Measurements from ENCODE around the gene MBP.

Gene MBP

GRCh38 chr18:77144451-77145118, 12.0 kb upstream of the MBP start:
- Histone ChIP-seq H3K9me3 (ENCODE audit: control extremely low read depth in 1 of 5, control insufficient read depth in 4 of 5, insufficient read depth in 2 of 5, low read depth in 1 of 5, low read length in 4 of 5) (peaks cover 0 to 15% (median 7%) of the 10 kb centered on the region in 5 experiments), H3K36me3 (ENCODE audit: control insufficient read depth in 4 of 4, insufficient read depth in 4 of 4, low read length in 3 of 4) (no peaks in the 10 kb centered on the region), H3K27me3 (replicated peaks in 2 of 5; ENCODE audit: control insufficient read depth in 4 of 5, insufficient read depth in 5 of 5, low read length in 4 of 5) (no peaks in the 10 kb centered on the region), H3K27ac (ENCODE audit: insufficient read depth in 1 of 2, low read depth in 1 of 2, low read length in 2 of 2, poor library complexity in 1 of 2, severe bottlenecking in 2 of 2) (no peak overlapping the region), H3K4me1 (ENCODE audit: control extremely low read depth in 1 of 4, control insufficient read depth in 4 of 4, insufficient read depth in 4 of 4, low read length in 3 of 4) (peaks cover 0 to 39% (median 17%) of the 10 kb centered on the region in 4 experiments), H3K4me3 (ENCODE audit: control insufficient read depth in 1 of 7, extremely low read depth in 1 of 7, insufficient read depth in 4 of 7, low read depth in 2 of 7, low read length in 6 of 7) (no peak overlapping the region)
- ChIA-PET CTCF (interaction anchor here (0.8 to 1.8 kb wide), 6 partner anchors 8 to 74 kb away, joined by 3 to 8 read pairs (median 4); no protein-coding TSS in a partner anchor), POLR2A (interaction anchor here (0.6 kb wide), 1 partner anchor 94 kb away, joined by 3 read pairs; no protein-coding TSS in a partner anchor)
- DNase-seq: no peak
- 95% methylated on average over 6 of the region's 6 CpGs for WGBS (ENCODE audit: insufficient coverage)

- WGBS (ENCODE audit: insufficient coverage): 100% methylated on average over 2 of the region's 2 CpGs
- Histone ChIP-seq H3K27me3 (replicated peaks in 2 of 5; ENCODE audit: control insufficient read depth in 4 of 5, insufficient read depth in 5 of 5, low read length in 4 of 5) (no peaks in the 10 kb centered on the region), H3K36me3 (ENCODE audit: control insufficient read depth in 4 of 4, insufficient read depth in 4 of 4, low read length in 3 of 4) (no peaks in the 10 kb centered on the region), H3K4me3 (ENCODE audit: control insufficient read depth in 1 of 7, extremely low read depth in 1 of 7, insufficient read depth in 4 of 7, low read depth in 2 of 7, low read length in 6 of 7) (no peak overlapping the region), H3K9me3 (ENCODE audit: control extremely low read depth in 1 of 5, control insufficient read depth in 4 of 5, insufficient read depth in 2 of 5, low read depth in 1 of 5, low read length in 4 of 5) (peaks cover 0 to 15% (median 7%) of the 10 kb centered on the region in 5 experiments), H3K27ac (ENCODE audit: insufficient read depth in 1 of 2, low read depth in 1 of 2, low read length in 2 of 2, poor library complexity in 1 of 2, severe bottlenecking in 2 of 2) (no peak overlapping the region), H3K4me1 (ENCODE audit: control extremely low read depth in 1 of 4, control insufficient read depth in 4 of 4, insufficient read depth in 4 of 4, low read length in 3 of 4) (peaks cover 0 to 39% (median 17%) of the 10 kb centered on the region in 4 experiments)
- ChIA-PET POLR2A (interaction anchor here (0.6 kb wide), 1 partner anchor 75 kb away, joined by 3 read pairs; no protein-coding TSS in a partner anchor), CTCF (interaction anchor here (0.8 to 1.8 kb wide), 9 partner anchors 9 to 144 kb away, joined by 3 to 8 read pairs (median 4); no protein-coding TSS in a partner anchor)
- DNase-seq: no peak
Observed at GRCh38 chr18:77144046-77144445, 11.5 kb upstream of the MBP start.

- no peak for DNase-seq
- 100% methylated on average over 2 of the region's 2 CpGs for WGBS (ENCODE audit: insufficient coverage)
- Histone ChIP-seq H3K4me3 (ENCODE audit: control insufficient read depth in 1 of 7, extremely low read depth in 1 of 7, insufficient read depth in 4 of 7, low read depth in 2 of 7, low read length in 6 of 7) (no peak overlapping the region), H3K27ac (ENCODE audit: insufficient read depth in 1 of 2, low read depth in 1 of 2, low read length in 2 of 2, poor library complexity in 1 of 2, severe bottlenecking in 2 of 2) (no peak overlapping the region), H3K27me3 (replicated peaks in 2 of 5; ENCODE audit: control insufficient read depth in 4 of 5, insufficient read depth in 5 of 5, low read length in 4 of 5) (no peaks in the 10 kb centered on the region), H3K9me3 (ENCODE audit: control extremely low read depth in 1 of 5, control insufficient read depth in 4 of 5, insufficient read depth in 2 of 5, low read depth in 1 of 5, low read length in 4 of 5) (peaks cover 0 to 15% (median 7%) of the 10 kb centered on the region in 5 experiments), H3K4me1 (ENCODE audit: control extremely low read depth in 1 of 4, control insufficient read depth in 4 of 4, insufficient read depth in 4 of 4, low read length in 3 of 4) (peaks cover 0 to 39% (median 17%) of the 10 kb centered on the region in 4 experiments), H3K36me3 (ENCODE audit: control insufficient read depth in 4 of 4, insufficient read depth in 4 of 4, low read length in 3 of 4) (no peaks in the 10 kb centered on the region)
- POLR2A ChIA-PET: no interaction called here
- CTCF ChIA-PET: interaction anchor here (0.8 to 1.4 kb wide), 4 partner anchors 9 to 143 kb away, joined by 3 to 4 read pairs (median 4); no protein-coding TSS in a partner anchor
Observed at GRCh38 chr18:77143196-77143595, 10.6 kb upstream of the MBP start.

GRCh38 chr18:77141401-77142118, 9.0 kb upstream of the MBP start:
- H3K9me3 ChIP-seq (ENCODE audit: control extremely low read depth in 1 of 5, control insufficient read depth in 4 of 5, insufficient read depth in 2 of 5, low read depth in 1 of 5, low read length in 4 of 5): peaks cover 0 to 15% (median 7%) of the 10 kb centered on the region in 5 experiments
- POLR2A ChIA-PET: no interaction called here
- H3K27me3 ChIP-seq (replicated peaks in 2 of 5; ENCODE audit: control insufficient read depth in 4 of 5, insufficient read depth in 5 of 5, low read length in 4 of 5): no peaks in the 10 kb centered on the region
- WGBS (ENCODE audit: insufficient coverage): 95% methylated on average over 7 of the region's 8 CpGs
- H3K36me3 ChIP-seq (ENCODE audit: control insufficient read depth in 4 of 4, insufficient read depth in 4 of 4, low read length in 3 of 4): no peaks in the 10 kb centered on the region
- DNase-seq: no peak
- no peak overlapping the region for H3K4me3 ChIP-seq (ENCODE audit: control insufficient read depth in 1 of 7, extremely low read depth in 1 of 7, insufficient read depth in 4 of 7, low read depth in 2 of 7, low read length in 6 of 7)
- H3K27ac ChIP-seq (ENCODE audit: insufficient read depth in 1 of 2, low read depth in 1 of 2, low read length in 2 of 2, poor library complexity in 1 of 2, severe bottlenecking in 2 of 2): no peak overlapping the region
- CTCF ChIA-PET: interaction anchor here (1.0 to 2.0 kb wide), 6 partner anchors 9 to 114 kb away, joined by 3 to 8 read pairs (median 4); partner anchors contain the start of gene MBP
- peaks cover 0 to 29% (median 15%) of the 10 kb centered on the region in 4 experiments for H3K4me1 ChIP-seq (ENCODE audit: control extremely low read depth in 1 of 4, control insufficient read depth in 4 of 4, insufficient read depth in 4 of 4, low read length in 3 of 4)

GRCh38 chr18:77140439-77141109, 8.0 kb upstream of the MBP start:
- ChIA-PET POLR2A (no interaction called here), CTCF (interaction anchor here (1.0 to 2.0 kb wide), 11 partner anchors 8 to 113 kb away, joined by 3 to 8 read pairs (median 4); partner anchors contain the start of gene MBP)
- WGBS (ENCODE audit: insufficient coverage): 43% methylated on average over 6 of the region's 7 CpGs
- no peak overlapping the region for H3K4me3 ChIP-seq (ENCODE audit: control insufficient read depth in 1 of 7, extremely low read depth in 1 of 7, insufficient read depth in 4 of 7, low read depth in 2 of 7, low read length in 6 of 7)
- DNase-seq: peak in 1 of 3 donors; percentile 65
- no peak overlapping the region for H3K27ac ChIP-seq (ENCODE audit: insufficient read depth in 1 of 2, low read depth in 1 of 2, low read length in 2 of 2, poor library complexity in 1 of 2, severe bottlenecking in 2 of 2)
- no peaks in the 10 kb centered on the region for H3K27me3 ChIP-seq (replicated peaks in 2 of 5; ENCODE audit: control insufficient read depth in 4 of 5, insufficient read depth in 5 of 5, low read length in 4 of 5)
- H3K9me3 ChIP-seq (ENCODE audit: control extremely low read depth in 1 of 5, control insufficient read depth in 4 of 5, insufficient read depth in 2 of 5, low read depth in 1 of 5, low read length in 4 of 5): peaks cover 0 to 15% (median 7%) of the 10 kb centered on the region in 5 experiments
- H3K36me3 ChIP-seq (ENCODE audit: control insufficient read depth in 4 of 4, insufficient read depth in 4 of 4, low read length in 3 of 4): no peaks in the 10 kb centered on the region
- peaks cover 0 to 26% (median 17%) of the 10 kb centered on the region in 4 experiments for H3K4me1 ChIP-seq (ENCODE audit: control extremely low read depth in 1 of 4, control insufficient read depth in 4 of 4, insufficient read depth in 4 of 4, low read length in 3 of 4)

GRCh38 chr18:77140030-77140429, 7.4 kb upstream of the MBP start:
- 98% methylated on average over 4 of the region's 5 CpGs for WGBS (ENCODE audit: insufficient coverage)
- H3K27me3 ChIP-seq (replicated peaks in 2 of 5; ENCODE audit: control insufficient read depth in 4 of 5, insufficient read depth in 5 of 5, low read length in 4 of 5): no peaks in the 10 kb centered on the region
- no peak for DNase-seq
- CTCF ChIA-PET: interaction anchor here (1.1 to 2.0 kb wide), 8 partner anchors 11 to 72 kb away, joined by 3 to 8 read pairs (median 4); no protein-coding TSS in a partner anchor
- no peak overlapping the region for H3K4me3 ChIP-seq (ENCODE audit: control insufficient read depth in 1 of 7, extremely low read depth in 1 of 7, insufficient read depth in 4 of 7, low read depth in 2 of 7, low read length in 6 of 7)
- no peaks in the 10 kb centered on the region for H3K36me3 ChIP-seq (ENCODE audit: control insufficient read depth in 4 of 4, insufficient read depth in 4 of 4, low read length in 3 of 4)
- H3K27ac ChIP-seq (ENCODE audit: insufficient read depth in 1 of 2, low read depth in 1 of 2, low read length in 2 of 2, poor library complexity in 1 of 2, severe bottlenecking in 2 of 2): no peak overlapping the region
- POLR2A ChIA-PET: no interaction called here
- peaks cover 0 to 28% (median 17%) of the 10 kb centered on the region in 4 experiments for H3K4me1 ChIP-seq (ENCODE audit: control extremely low read depth in 1 of 4, control insufficient read depth in 4 of 4, insufficient read depth in 4 of 4, low read length in 3 of 4)
- H3K9me3 ChIP-seq (ENCODE audit: control extremely low read depth in 1 of 5, control insufficient read depth in 4 of 5, insufficient read depth in 2 of 5, low read depth in 1 of 5, low read length in 4 of 5): peaks cover 0 to 15% (median 7%) of the 10 kb centered on the region in 5 experiments
